H1 (cell line): ENCODE results near the gene DPF3. TPM values are rescaled to one million over a fixed set of nuclear protein-coding genes. Genes with fewer than 3 reads are reported as not detected.

ENCODE experiments used
- CTCF ChIA-PET: fragments of 300-600 bp; sonication (Branson Sonifier 250); formaldehyde crosslinking; loops from one replicate; lab custom pipeline; 2021; ENCODE audit not compliant: partially characterized antibody; lab: Charles Lee
- POLR2A ChIA-PET: fragments of 300-600 bp; sonication (Branson Sonifier 250); formaldehyde crosslinking; loops from one replicate; lab custom pipeline; 2021; ENCODE audit warnings: inconsistent platforms; ENCODE audit not compliant: partially characterized antibody; lab: Charles Lee
- DNase-seq, 2 experiments: peaks; one replicate each; pipeline versions ENCODE4 v3.0.0 to v3.0.0-alpha.2; 2010 to 2022; ENCODE audit warnings: low spot score in 2 of 2, low read depth in 1 of 2, mixed read lengths in 1 of 2
- FAIRE-seq: peaks from 2 replicates; lab custom pipeline; 2011; peaks lifted over from hg19 to GRCh38; lab: Jason Lieb, UNC
- H2AFZ ChIP-seq: 2 replicates; pipeline ENCODE4 v1.8.1; 2012; ENCODE audit warnings: low read length, inconsistent platforms
- H2AK5ac ChIP-seq: 2 replicates; pipeline ENCODE4 v1.6.1; 2013; ENCODE audit warnings: low read depth, low read length
- H2BK120ac ChIP-seq: replicated peaks from 2 replicates; pipeline ENCODE3; 2013; ENCODE audit warnings: low read depth, low read length, inconsistent platforms
- H2BK12ac ChIP-seq: 2 replicates; pipeline ENCODE4 v1.6.1; 2013; ENCODE audit warnings: low read depth, low read length
- H2BK15ac ChIP-seq: 2 replicates; pipeline ENCODE4 v1.6.1; 2013; ENCODE audit warnings: low read length
- H2BK20ac ChIP-seq: 2 replicates; pipeline ENCODE4 v1.6.1; 2013; ENCODE audit warnings: low read length
- H2BK5ac ChIP-seq: 2 replicates; pipeline ENCODE4 v1.6.1; 2013; ENCODE audit warnings: low read depth, low read length
- H3K14ac ChIP-seq: 2 replicates; pipeline ENCODE4 v1.6.1; 2013; ENCODE audit warnings: inconsistent platforms; ENCODE audit not compliant: insufficient read length
- H3K18ac ChIP-seq: 2 replicates; pipeline ENCODE4 v1.6.1; 2013; ENCODE audit warnings: low read length; ENCODE audit errors: extremely low read depth
- H3K23ac ChIP-seq: 2 replicates; pipeline ENCODE4 v1.6.1; 2013; ENCODE audit warnings: inconsistent platforms; ENCODE audit not compliant: insufficient read length
- H3K23me2 ChIP-seq: 2 replicates; pipeline ENCODE4 v1.6.1; 2013; ENCODE audit warnings: low read depth, low read length
- H3K27ac ChIP-seq: 2 replicates; pipeline ENCODE4 v1.6.1; 2011; ENCODE audit warnings: low read depth, low read length, inconsistent platforms
- H3K27me3 ChIP-seq, 4 experiments: replicated peaks in 1 of 4; 1 replicate in 1 of 4; 2 replicates in 3 of 4; pipeline versions ENCODE4 v1.6.1 to v1.8.1; 2011 to 2013; ENCODE audit warnings: low read length in 3 of 4, mild to moderate bottlenecking in 3 of 4, inconsistent platforms in 2 of 4, mixed read lengths in 2 of 4, moderate library complexity in 1 of 4; ENCODE audit not compliant: control insufficient read depth in 3 of 4, insufficient read depth in 3 of 4; ENCODE audit errors: extremely low read depth in 1 of 4
- H3K36me3 ChIP-seq, 4 experiments: 2 replicates each; pipeline versions ENCODE4 v1.6.1 to v1.8.1; 2011 to 2013; ENCODE audit warnings: mild to moderate bottlenecking in 4 of 4, low read length in 3 of 4, moderate library complexity in 2 of 4, control low read depth in 1 of 4, inconsistent platforms in 1 of 4; ENCODE audit not compliant: insufficient read depth in 4 of 4, control insufficient read depth in 2 of 4
- H3K4ac ChIP-seq: replicated peaks from 2 replicates; pipeline ENCODE3; 2013; ENCODE audit warnings: low read length, low read depth, mixed read lengths, inconsistent platforms; ENCODE audit not compliant: insufficient read length
- H3K4me1 ChIP-seq, 4 experiments: replicated peaks in 1 of 4; 1 replicate in 1 of 4; 2 replicates in 3 of 4; pipeline versions ENCODE4 v1.6.1 to v1.8.1; 2011 to 2013; ENCODE audit warnings: low read length in 3 of 4, inconsistent platforms in 2 of 4, mixed read lengths in 1 of 4; ENCODE audit not compliant: insufficient read depth in 4 of 4, control insufficient read depth in 3 of 4
- H3K4me2 ChIP-seq, 2 experiments: 2 replicates each; pipeline versions ENCODE4 v1.6.1 to v1.8.1; 2011 to 2013; ENCODE audit warnings: low read depth in 2 of 2, low read length in 2 of 2, control low read depth in 1 of 2, inconsistent platforms in 1 of 2, mild to moderate bottlenecking in 1 of 2; ENCODE audit not compliant: insufficient read depth in 1 of 2
- H3K4me3 ChIP-seq, 4 experiments: fragments of 200-600, 300-600 bp in 1 of 4; sonication (generic), shearing (Covaris generic), sonication (Bioruptor Twin) in 1 of 4; 2 replicates each; pipeline versions ENCODE4 v1.5.1 to v1.8.1; 2011 to 2016; ENCODE audit warnings: low read length in 4 of 4, low read depth in 3 of 4, control low read depth in 2 of 4, inconsistent platforms in 2 of 4, mild to moderate bottlenecking in 2 of 4, mixed read lengths in 1 of 4, moderate library complexity in 1 of 4; ENCODE audit not compliant: insufficient read depth in 2 of 4; ENCODE audit errors: extremely low read depth in 1 of 4
- H3K56ac ChIP-seq: replicated peaks from 2 replicates; pipeline ENCODE3; 2013; ENCODE audit warnings: low read depth, mild to moderate bottlenecking, mixed read lengths, low read length, inconsistent platforms; ENCODE audit not compliant: insufficient read length
- H3K79me1 ChIP-seq: 2 replicates; pipeline ENCODE4 v1.6.1; 2013; ENCODE audit warnings: low read depth, low read length, control low read depth
- H3K79me2 ChIP-seq, 2 experiments: 2 replicates each; pipeline versions ENCODE4 v1.6.1 to v1.8.1; 2012 to 2013; ENCODE audit warnings: low read length in 2 of 2, mild to moderate bottlenecking in 2 of 2, inconsistent platforms in 1 of 2; ENCODE audit not compliant: insufficient read depth in 2 of 2, control insufficient read depth in 1 of 2
- H3K9ac ChIP-seq, 4 experiments: replicated peaks in 1 of 4; 1 replicate in 1 of 4; 2 replicates in 3 of 4; pipeline versions ENCODE4 v1.6.1 to v1.8.1; 2011 to 2013; ENCODE audit warnings: low read depth in 3 of 4, low read length in 3 of 4, control low read depth in 2 of 4, mild to moderate bottlenecking in 2 of 4, moderate library complexity in 2 of 4, inconsistent platforms in 1 of 4; ENCODE audit errors: extremely low read depth in 1 of 4
- H3K9me3 ChIP-seq, 2 experiments: 2 replicates each; pipeline versions ENCODE4 v1.6.1 to v1.8.1; 2012 to 2013; ENCODE audit warnings: mild to moderate bottlenecking in 2 of 2, moderate library complexity in 2 of 2, control low read depth in 1 of 2, inconsistent platforms in 1 of 2, low read depth in 1 of 2, low read length in 1 of 2, mixed read lengths in 1 of 2; ENCODE audit not compliant: insufficient read depth in 2 of 2
- H4K20me1 ChIP-seq, 2 experiments: replicated peaks in 1 of 2; 2 replicates each; pipeline versions ENCODE3 to v1.8.1; 2011 to 2013; ENCODE audit warnings: inconsistent platforms in 2 of 2, low read length in 2 of 2, mild to moderate bottlenecking in 1 of 2; ENCODE audit not compliant: insufficient read depth in 2 of 2, control insufficient read depth in 1 of 2
- H4K5ac ChIP-seq: 2 replicates; pipeline ENCODE4 v1.6.1; 2013; ENCODE audit warnings: low read length, low read depth, mixed read lengths, inconsistent platforms; ENCODE audit not compliant: insufficient read length
- H4K8ac ChIP-seq: 2 replicates; pipeline ENCODE4 v1.8.0; 2013; ENCODE audit warnings: mild to moderate bottlenecking, moderate library complexity, low read length, inconsistent platforms; ENCODE audit not compliant: insufficient read depth; ENCODE audit errors: extremely low read depth
- H4K91ac ChIP-seq: replicated peaks from 2 replicates; pipeline ENCODE3; 2013; ENCODE audit warnings: low read length, mixed read lengths, inconsistent platforms; ENCODE audit not compliant: insufficient read length
- RFX5 ChIP-seq: IDR thresholded peaks from 2 replicates; pipeline ENCODE4 v1.6.1; 2011; ENCODE audit warnings: low read depth, low read length, improper control_type of control experiment, borderline replicate concordance
- WGBS, 2 experiments: shearing (Covaris generic) in 1 of 2; methylation state at CpG; one replicate each; pipeline versions ENCODE4 v1.1.6 to v1.1.7; 2013 to 2015; ENCODE audit warnings: low lambda C conversion rate in 2 of 2, mixed read lengths in 2 of 2, inconsistent platforms in 1 of 2, low coverage in 1 of 2, missing lambda C conversion rate in 1 of 2; ENCODE audit not compliant: insufficient replicate concordance in 2 of 2, insufficient coverage in 1 of 2, insufficient read length in 1 of 2; ENCODE audit errors: extremely low coverage in 1 of 2, missing lambda C conversion rate in 1 of 2; 5-methylcytosine and 5-hydroxymethylcytosine counted together
- polyA plus RNA-seq, 7 experiments: library from polyadenylated mRNA; depleted of rRNA in 3 of 7; stranded (reverse) in 5 of 7; unstranded in 2 of 7; fragments of >200 nt in 5 of 7; fragments of 200-250 nt in 2 of 7; gene quantifications; 1 replicate in 5 of 7; 2 replicates in 1 of 7; 4 replicates in 1 of 7; pipeline versions ENCODE4 v1.2.1 to v1.2.3, GENCODE V29; 2011 to 2013; ENCODE audit warnings: missing spikeins in 2 of 7, mixed read lengths in 2 of 7
- total RNA-seq: library from RNA; stranded (reverse); fragmentation: NEBNext Ultra II Directional; extraction: Animal tissue kit (Norgen Biotek cat#: 25700); gene quantifications from 2 replicates; pipeline ENCODE4 v1.2.1, GENCODE V29; 2021

The DPF3 gene
- total and polyA plus RNA-seq, 2 of the 8 experiments (the other 6 are each of a cell fraction or from before 2014, with no cell fraction given) = 0.19 TPM; not detected in 1

DNA sequence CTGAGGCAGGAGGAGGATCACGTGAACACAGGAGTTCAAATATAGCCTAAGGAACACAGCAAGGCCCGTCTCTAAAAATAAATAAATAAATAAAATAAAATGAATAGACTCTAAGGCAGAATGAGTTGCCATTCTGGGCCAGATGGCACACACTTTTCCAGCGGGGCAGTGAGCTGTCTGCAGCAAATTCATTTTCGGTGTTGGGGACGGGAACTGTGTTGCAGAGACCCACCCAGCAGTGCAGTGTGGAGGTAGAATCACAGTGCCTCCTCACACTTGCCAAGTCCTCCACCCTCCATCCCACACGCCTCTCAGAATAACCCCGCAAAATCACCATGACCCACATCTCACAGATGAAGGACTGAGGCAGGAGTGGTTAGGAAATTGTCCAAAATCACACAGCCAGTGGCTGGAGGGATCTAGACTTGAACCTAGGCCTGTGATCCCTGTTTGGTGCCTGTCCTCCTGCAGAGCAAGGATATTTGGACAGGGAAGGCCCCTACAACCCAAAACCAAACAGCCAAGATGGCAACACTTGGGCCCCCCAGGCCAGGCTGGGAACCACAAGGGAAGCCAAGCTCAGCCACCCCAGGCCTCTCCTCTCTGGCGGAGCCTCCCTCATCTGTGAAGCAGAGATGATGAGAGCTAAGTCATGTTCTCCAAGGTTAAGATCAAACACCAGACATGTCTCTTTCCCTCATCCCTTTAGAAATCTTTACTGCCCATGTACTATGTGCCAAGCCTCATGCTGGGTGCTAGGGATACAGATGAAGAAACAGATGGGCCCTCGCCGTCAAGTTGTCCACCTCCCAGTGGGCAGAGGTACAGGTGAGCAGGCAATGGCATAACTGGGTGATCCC lies 152.7 kb downstream of the DPF3 start:
- WGBS, 2 experiments = 92% methylated on average over 10 of the region's 10 CpGs; no CpG with 5 or more reads in 1 of the 2 experiments
- no peak overlapping the region for H3K4ac ChIP-seq
- H3K9me3 ChIP-seq = no peaks in the 10 kb centered on the region
- H3K36me3 ChIP-seq = no peaks in the 10 kb centered on the region
- no peaks in the 10 kb centered on the region for H3K27me3 ChIP-seq
- no peak overlapping the region for H4K5ac ChIP-seq
- 0 out of 2 replicates have a peak overlapping the region, but pooled peaks have one; percentile 63 for H2BK15ac ChIP-seq
- H3K18ac ChIP-seq = 0 out of 2 replicates have a peak overlapping the region, but pooled peaks have one; percentile 34
- H3K4me2 ChIP-seq = no peak overlapping the region
- no peak overlapping the region for H3K23ac ChIP-seq
- no peaks in the 10 kb centered on the region for H4K20me1 ChIP-seq
- H2AFZ ChIP-seq = no peak overlapping the region
- ChIA-PET POLR2A (no interaction called here), CTCF (interaction anchor here (1.0 kb wide), 2 partner anchors 167 to 227 kb away, joined by 3 to 4 read pairs; no protein-coding TSS in a partner anchor)
- no peak overlapping the region for H3K56ac ChIP-seq
- no peak overlapping the region for H2BK20ac ChIP-seq
- H3K27ac ChIP-seq = no peak overlapping the region
- no peak for TF ChIP-seq RFX5
- H2BK12ac ChIP-seq = peak overlapping the region; percentile 71; the same call in 1 of the 2 replicates
- no peak overlapping the region for H2BK5ac ChIP-seq
- H3K4me1 ChIP-seq = peaks cover 0 to 10% (median 1%) of the 10 kb centered on the region in 4 experiments; a peak in 3 of 7 replicates
- no peaks in the 10 kb centered on the region for H3K79me2 ChIP-seq
- no peak overlapping the region for H4K8ac ChIP-seq
- H3K14ac ChIP-seq = no peak overlapping the region
- H3K79me1 ChIP-seq = no peaks in the 10 kb centered on the region
- H2BK120ac ChIP-seq = no peak overlapping the region
- DNase-seq (peak in 1 of 2 experiments; percentile 11), FAIRE-seq (no peak)
- no peak overlapping the region for H2AK5ac ChIP-seq
- no peak overlapping the region for H3K9ac ChIP-seq
- no peak overlapping the region for H3K4me3 ChIP-seq
- H3K23me2 ChIP-seq = no peaks in the 10 kb centered on the region
- no peak overlapping the region for H4K91ac ChIP-seq
